ENCODE results near the gene PRELP. TPM values are rescaled to one million over a fixed set of nuclear protein-coding genes. Genes with fewer than 3 reads are reported as not detected.

Gene PRELP
- total and polyA plus RNA-seq, 11 donors, result 3.6 to 61.9 (median 13.6) TPM

DNA sequence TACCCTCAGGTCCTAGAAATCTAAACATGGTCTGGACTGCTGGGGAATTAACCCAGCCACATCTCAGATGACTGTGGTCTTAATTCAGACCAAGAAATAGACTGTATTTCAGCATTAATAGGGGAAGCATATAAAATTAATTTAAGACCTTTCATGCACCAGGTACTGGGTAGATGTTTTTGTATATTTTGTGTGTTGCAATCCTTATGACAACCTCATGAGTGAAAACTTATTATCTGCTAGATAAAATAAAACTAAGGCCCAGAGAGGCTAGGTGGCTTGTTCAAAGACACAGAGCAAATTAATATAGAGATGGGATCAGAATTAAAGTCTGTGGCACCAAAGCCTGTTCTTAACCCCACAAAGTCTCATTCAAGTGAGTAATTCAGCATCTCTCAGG, 58.4 kb downstream of the PRELP start:
- DNase-seq (no peak), ATAC-seq (no peak)
- no peaks in the 10 kb centered on the region for H3K36me3 ChIP-seq
- no peak overlapping the region for H3K4me3 ChIP-seq
- no peaks in the 10 kb centered on the region for H3K27me3 ChIP-seq
- H3K9me3 ChIP-seq, result no peaks in the 10 kb centered on the region
- TF ChIP-seq POLR2A (IDR thresholded peaks at IDR 0.05), result no peak
- no peak for TF ChIP-seq CTCF (IDR thresholded peaks at IDR 0.05)
- intact Hi-C loops (cut with DNase I), result no loop called here
- H3K27ac ChIP-seq, result peak overlapping the region in 1 of 12 donors; percentile 83
- peaks cover 0 to 22% (median 8%) of the 10 kb centered on the region in 12 donors for H3K4me1 ChIP-seq

DNA sequence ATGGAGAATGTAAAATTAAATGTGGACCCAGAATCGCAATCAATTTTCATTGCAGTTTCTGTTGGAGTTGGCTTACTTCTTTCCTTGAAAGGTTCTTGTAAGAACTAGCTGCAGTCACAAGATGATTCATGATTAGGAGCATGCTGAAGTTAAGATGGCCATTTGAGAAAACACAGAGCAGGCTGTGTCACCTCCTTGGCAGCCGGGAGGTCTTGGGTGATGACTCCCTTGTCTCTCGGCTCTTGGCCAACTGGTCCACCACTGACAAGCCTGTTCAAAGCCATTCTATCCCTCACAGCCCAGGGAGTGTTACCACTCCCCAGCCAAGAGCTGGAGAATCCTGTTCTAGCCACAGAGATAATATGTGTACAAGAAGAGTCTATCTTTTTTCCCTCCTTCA, 58.9 kb downstream of the PRELP start:
- TF ChIP-seq CTCF (IDR thresholded peaks at IDR 0.05), result no peak
- TF ChIP-seq POLR2A (IDR thresholded peaks at IDR 0.05), result no peak
- no peaks in the 10 kb centered on the region for H3K9me3 ChIP-seq
- H3K36me3 ChIP-seq, result no peaks in the 10 kb centered on the region
- 51 to 81% (median 68%) methylated on average over 3 of the region's 3 CpGs for WGBS, 4 donors
- peak overlapping the region in 1 of 12 donors; percentile 83 for H3K27ac ChIP-seq
- ATAC-seq (peak in 3 of 4 donors; percentile 24 to 60 (median 52)), DNase-seq (peak in 1 of 5 donors; percentile 63)
- H3K4me1 ChIP-seq, result peaks cover 0 to 25% (median 8%) of the 10 kb centered on the region in 12 donors
- H3K4me3 ChIP-seq, result no peak overlapping the region
- H3K27me3 ChIP-seq, result no peaks in the 10 kb centered on the region
- intact Hi-C loops (cut with DNase I), result no loop called here

DNA sequence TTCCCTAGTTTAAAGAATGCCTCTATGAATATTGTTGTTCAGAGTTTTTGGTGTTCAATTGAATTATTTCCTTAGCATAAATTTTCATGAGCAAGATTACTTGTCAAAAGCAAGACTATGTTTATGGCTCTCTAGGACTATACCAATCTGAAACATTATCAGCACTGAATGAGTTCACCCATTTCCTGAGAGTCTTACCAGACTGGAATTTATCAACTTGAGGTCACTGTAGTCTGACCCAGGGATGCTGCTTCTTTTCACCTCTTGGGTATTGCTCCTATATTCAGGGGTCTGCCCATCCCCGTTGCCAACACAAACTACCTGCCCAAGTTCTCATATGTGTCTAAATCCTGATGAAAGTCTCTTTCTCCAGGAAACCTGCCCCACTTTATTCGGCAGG, 61.0 kb downstream of the PRELP start:
- Histone ChIP-seq H3K9me3 (no peaks in the 10 kb centered on the region), H3K36me3 (no peaks in the 10 kb centered on the region), H3K27ac (peak overlapping the region in 1 of 12 donors; percentile 83), H3K4me3 (no peak overlapping the region), H3K4me1 (peaks cover 0 to 25% (median 8%) of the 10 kb centered on the region in 12 donors), H3K27me3 (no peaks in the 10 kb centered on the region)
- 84 to 94% (median 90%) methylated on average over 2 of the region's 2 CpGs for WGBS, 4 donors
- ATAC-seq, result no peak
- intact Hi-C loops (cut with DNase I), result no loop called here
- TF ChIP-seq POLR2A (IDR thresholded peaks at IDR 0.05) (no peak), CTCF (IDR thresholded peaks at IDR 0.05) (no peak)
- DNase-seq, result no peak

DNA sequence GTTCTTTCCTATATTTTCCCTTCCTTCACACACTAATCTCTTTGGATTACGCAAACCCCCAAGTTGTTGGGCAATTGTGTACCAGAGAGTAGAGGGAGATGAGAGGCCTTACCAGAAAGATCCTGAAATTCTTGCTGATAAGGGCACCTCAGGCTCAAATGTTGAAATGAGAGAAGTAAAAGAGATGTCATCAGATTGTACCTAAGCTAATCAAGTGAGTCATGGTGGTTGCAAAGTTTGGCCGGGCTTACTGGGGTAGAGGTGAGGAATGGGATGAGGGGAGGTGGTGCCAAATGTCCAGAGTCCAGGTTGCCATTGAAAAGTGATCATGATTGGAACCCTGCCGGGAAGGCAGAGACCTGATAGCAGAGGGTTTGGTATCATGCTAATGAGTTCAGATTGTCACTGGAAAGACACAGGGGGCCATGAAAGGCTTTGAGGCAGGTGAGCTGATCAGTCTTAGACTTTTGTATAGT, 61.4 kb downstream of the PRELP start:
- H3K9me3 ChIP-seq, result no peaks in the 10 kb centered on the region
- TF ChIP-seq CTCF (IDR thresholded peaks at IDR 0.05), result no peak
- TF ChIP-seq POLR2A (IDR thresholded peaks at IDR 0.05), result no peak
- intact Hi-C loops (cut with DNase I), result no loop called here
- ATAC-seq (peak in 2 of 4 donors; percentile 9 to 64), DNase-seq (no peak)
- H3K36me3 ChIP-seq, result no peaks in the 10 kb centered on the region
- H3K4me3 ChIP-seq, result no peak overlapping the region
- no peaks in the 10 kb centered on the region for H3K27me3 ChIP-seq
- H3K27ac ChIP-seq, result peak overlapping the region in 3 of 12 donors; percentile 19 to 83 (median 31)
- H3K4me1 ChIP-seq, result peaks cover 0 to 25% (median 8%) of the 10 kb centered on the region in 12 donors
- WGBS, 4 donors, result 76 to 81% (median 77%) methylated on average over 3 of the region's 3 CpGs
